CD8-positive, alpha-beta memory T cell (primary cell): Measurements from ENCODE around the gene IDH3B. TPM values are rescaled to one million over a fixed set of nuclear protein-coding genes. Genes with fewer than 3 reads are reported as not detected.

Source experiments
- CTCF ChIA-PET: fragments of 350-600 bp; sonication (Branson Sonifier 250); formaldehyde crosslinking; loops from one replicate; lab custom pipeline; 2021; ENCODE audit warnings: antibody characterized with exemption; lab: Charles Lee
- POLR2A ChIA-PET: fragments of 350-600 bp; sonication (Branson Sonifier 250); formaldehyde crosslinking; loops from one replicate; lab custom pipeline; 2021; ENCODE audit warnings: antibody characterized with exemption; lab: Charles Lee
- DNase-seq, 5 donors: peaks; one replicate each; pipeline versions ENCODE4 v3.0.0 to v3.0.0-alpha.2; 2020 to 2022; ENCODE audit warnings: mixed read lengths in 1 of 5
- H3K27ac ChIP-seq: one replicate; pipeline ENCODE4 v1.7.0; 2013; ENCODE audit warnings: low read depth, mild to moderate bottlenecking, low read length, moderate library complexity
- H3K27me3 ChIP-seq: 2 replicates; pipeline ENCODE4 v1.7.0; 2013; ENCODE audit warnings: low read length, mild to moderate bottlenecking; ENCODE audit not compliant: insufficient read depth, poor library complexity, severe bottlenecking
- H3K36me3 ChIP-seq: 2 replicates; pipeline ENCODE4 v1.7.0; 2013; ENCODE audit warnings: mild to moderate bottlenecking, low read length, moderate library complexity; ENCODE audit not compliant: insufficient read depth
- H3K4me1 ChIP-seq: 2 replicates; pipeline ENCODE4 v1.7.0; 2013; ENCODE audit warnings: mild to moderate bottlenecking, low read length, moderate library complexity; ENCODE audit not compliant: insufficient read depth
- H3K4me3 ChIP-seq: 2 replicates; pipeline ENCODE4 v1.7.0; 2013; ENCODE audit warnings: mild to moderate bottlenecking, low read length
- H3K9me3 ChIP-seq: 2 replicates; pipeline ENCODE4 v1.7.0; 2013; ENCODE audit warnings: mild to moderate bottlenecking, low read length
- H3K27ac Mint-ChIP-seq, 8 donors: one replicate each; pipeline ENCODE4 v1.8.0; 2020 to 2021; ENCODE audit warnings: mixed read lengths in 8 of 8, mild to moderate bottlenecking in 6 of 8, inconsistent platforms in 3 of 8, moderate library complexity in 3 of 8
- H3K27me3 Mint-ChIP-seq, 2 donors: one replicate each; pipeline ENCODE4 v1.8.0; 2020 to 2021; ENCODE audit warnings: mixed read lengths in 2 of 2, mild to moderate bottlenecking in 1 of 2, moderate library complexity in 1 of 2
- H3K36me3 Mint-ChIP-seq, 3 donors: one replicate each; pipeline ENCODE4 v1.8.0; 2020 to 2021; ENCODE audit warnings: mixed read lengths in 3 of 3, inconsistent platforms in 1 of 3, mild to moderate bottlenecking in 1 of 3
- H3K4me1 Mint-ChIP-seq, 3 donors: one replicate each; pipeline ENCODE4 v1.8.0; 2020 to 2021; ENCODE audit warnings: mixed read lengths in 3 of 3, inconsistent platforms in 1 of 3, mild to moderate bottlenecking in 1 of 3
- H3K4me3 Mint-ChIP-seq, 7 donors: one replicate each; pipeline ENCODE4 v1.8.0; 2020 to 2021; ENCODE audit warnings: mixed read lengths in 7 of 7, mild to moderate bottlenecking in 6 of 7, moderate library complexity in 4 of 7, inconsistent platforms in 2 of 7
- H3K9me3 Mint-ChIP-seq, 5 donors: one replicate each; pipeline ENCODE4 v1.8.0; 2020 to 2022; ENCODE audit warnings: mixed read lengths in 5 of 5, mild to moderate bottlenecking in 3 of 5, moderate library complexity in 2 of 5, inconsistent platforms in 1 of 5
- polyA plus RNA-seq: library from polyadenylated mRNA; unstranded; fragments of 300-500 nt; fragmentation: Illumina TruSeq; gene quantifications from one replicate; pipeline ENCODE4 v1.2.3, GENCODE V29; 2021
- total RNA-seq, 2 experiments: library from RNA; stranded (reverse); gene quantifications; one replicate each; pipeline ENCODE4 v1.2.3, GENCODE V29; 2021

The IDH3B gene
- total and polyA plus RNA-seq, 3 experiments from 2014 or later, result 107 to 145 (median 138) TPM

- Histone ChIP-seq H3K9me3 (no peaks in the 10 kb centered on the region), H3K4me1 (no peaks in the 10 kb centered on the region), H3K27ac (no peak overlapping the region), H3K36me3 (no peaks in the 10 kb centered on the region), H3K27me3 (no peaks in the 10 kb centered on the region), H3K4me3 (no peak overlapping the region)
- no peak overlapping the region for H3K4me3 Mint-ChIP-seq
- peaks cover 0 to 3% (median 0%) of the 10 kb centered on the region in 3 donors for H3K36me3 Mint-ChIP-seq
- H3K27ac Mint-ChIP-seq, result no peak overlapping the region
- peaks cover 0 to 6% (median 0%) of the 10 kb centered on the region in 5 donors for H3K9me3 Mint-ChIP-seq
- ChIA-PET POLR2A (no interaction called here), CTCF (no interaction called here)
- H3K27me3 Mint-ChIP-seq, result peaks cover 14 to 44% of the 10 kb centered on the region in 2 donors
- DNase-seq, result no peak
- no peaks in the 10 kb centered on the region for H3K4me1 Mint-ChIP-seq
Measured at GRCh38 chr20:2619337-2619736, 44.7 kb downstream of the IDH3B start.

GRCh38 chr20:2618815-2619214 lies 45.2 kb downstream of the IDH3B start:
- POLR2A ChIA-PET, result no interaction called here
- H3K4me3 ChIP-seq, result no peak overlapping the region
- peaks cover 0 to 6% (median 0%) of the 10 kb centered on the region in 5 donors for H3K9me3 Mint-ChIP-seq
- H3K4me1 ChIP-seq, result no peaks in the 10 kb centered on the region
- H3K27me3 ChIP-seq, result no peaks in the 10 kb centered on the region
- peaks cover 0 to 3% (median 0%) of the 10 kb centered on the region in 3 donors for H3K36me3 Mint-ChIP-seq
- peaks cover 14 to 44% of the 10 kb centered on the region in 2 donors for H3K27me3 Mint-ChIP-seq
- CTCF ChIA-PET, result no interaction called here
- DNase-seq, result no peak
- H3K27ac ChIP-seq, result no peak overlapping the region
- no peaks in the 10 kb centered on the region for H3K4me1 Mint-ChIP-seq
- no peaks in the 10 kb centered on the region for H3K36me3 ChIP-seq
- no peaks in the 10 kb centered on the region for H3K9me3 ChIP-seq
- H3K4me3 Mint-ChIP-seq, result no peak overlapping the region
- H3K27ac Mint-ChIP-seq, result no peak overlapping the region

- H3K4me1 ChIP-seq, result no peaks in the 10 kb centered on the region
- Mint-ChIP-seq H3K4me3 (no peak overlapping the region), H3K27me3 (peaks cover 17 to 51% of the 10 kb centered on the region in 2 donors), H3K4me1 (no peaks in the 10 kb centered on the region), H3K36me3 (peaks cover 0 to 5% (median 3%) of the 10 kb centered on the region in 3 donors), H3K27ac (no peak overlapping the region), H3K9me3 (peaks cover 0 to 6% (median 0%) of the 10 kb centered on the region in 5 donors)
- no peaks in the 10 kb centered on the region for H3K9me3 ChIP-seq
- H3K27ac ChIP-seq, result no peak overlapping the region
- no peaks in the 10 kb centered on the region for H3K27me3 ChIP-seq
- ChIA-PET CTCF (no interaction called here), POLR2A (no interaction called here)
- no peaks in the 10 kb centered on the region for H3K36me3 ChIP-seq
- DNase-seq, result no peak
- no peak overlapping the region for H3K4me3 ChIP-seq
Measured at GRCh38 chr20:2617099-2617714, 46.8 kb downstream of the IDH3B start.

- H3K27ac ChIP-seq, result no peak overlapping the region
- H3K4me3 Mint-ChIP-seq, result no peak overlapping the region
- no peaks in the 10 kb centered on the region for H3K9me3 ChIP-seq
- CTCF ChIA-PET, result no interaction called here
- no peaks in the 10 kb centered on the region for H3K4me1 Mint-ChIP-seq
- POLR2A ChIA-PET, result no interaction called here
- peaks cover 0 to 5% (median 3%) of the 10 kb centered on the region in 3 donors for H3K36me3 Mint-ChIP-seq
- H3K27ac Mint-ChIP-seq, result no peak overlapping the region
- H3K9me3 Mint-ChIP-seq, result peaks cover 0 to 6% (median 0%) of the 10 kb centered on the region in 5 donors
- no peak for DNase-seq
- H3K27me3 ChIP-seq, result no peaks in the 10 kb centered on the region
- peaks cover 19 to 51% of the 10 kb centered on the region in 2 donors for H3K27me3 Mint-ChIP-seq
- H3K4me1 ChIP-seq, result no peaks in the 10 kb centered on the region
- no peak overlapping the region for H3K4me3 ChIP-seq
- H3K36me3 ChIP-seq, result no peaks in the 10 kb centered on the region
Measured at GRCh38 chr20:2616634-2617033, 47.4 kb downstream of the IDH3B start.

GRCh38 chr20:2612073-2612472 lies 51.9 kb downstream of the IDH3B start:
- Histone ChIP-seq H3K27me3 (no peaks in the 10 kb centered on the region), H3K36me3 (no peaks in the 10 kb centered on the region), H3K9me3 (no peaks in the 10 kb centered on the region), H3K27ac (no peak overlapping the region), H3K4me3 (no peak overlapping the region), H3K4me1 (no peaks in the 10 kb centered on the region)
- no peak overlapping the region for H3K27ac Mint-ChIP-seq
- peaks cover 0 to 1% (median 0%) of the 10 kb centered on the region in 3 donors for H3K4me1 Mint-ChIP-seq
- ChIA-PET CTCF (no interaction called here), POLR2A (no interaction called here)
- no peak overlapping the region for H3K4me3 Mint-ChIP-seq
- peaks cover 5 to 8% (median 7%) of the 10 kb centered on the region in 5 donors for H3K9me3 Mint-ChIP-seq
- DNase-seq, result no peak
- peaks cover 32 to 49% of the 10 kb centered on the region in 2 donors for H3K27me3 Mint-ChIP-seq
- peaks cover 0 to 15% (median 0%) of the 10 kb centered on the region in 3 donors for H3K36me3 Mint-ChIP-seq

GRCh38 chr20:2610941-2611720 lies 52.9 kb downstream of the IDH3B start:
- Histone ChIP-seq H3K36me3 (no peaks in the 10 kb centered on the region), H3K4me1 (no peaks in the 10 kb centered on the region), H3K4me3 (no peak overlapping the region), H3K27me3 (no peaks in the 10 kb centered on the region), H3K9me3 (no peaks in the 10 kb centered on the region), H3K27ac (no peak overlapping the region)
- Mint-ChIP-seq H3K9me3 (peaks cover 6 to 16% (median 12%) of the 10 kb centered on the region in 5 donors), H3K27ac (no peak overlapping the region), H3K4me3 (no peak overlapping the region), H3K27me3 (peaks cover 32 to 44% of the 10 kb centered on the region in 2 donors), H3K36me3 (peaks cover 0 to 16% (median 0%) of the 10 kb centered on the region in 3 donors), H3K4me1 (peaks cover 0 to 1% (median 0%) of the 10 kb centered on the region in 3 donors)
- DNase-seq, result no peak
- ChIA-PET POLR2A (no interaction called here), CTCF (no interaction called here)

- no peak overlapping the region for H3K27ac Mint-ChIP-seq
- ChIA-PET POLR2A (no interaction called here), CTCF (no interaction called here)
- H3K4me3 ChIP-seq, result no peak overlapping the region
- H3K4me3 Mint-ChIP-seq, result no peak overlapping the region
- H3K9me3 Mint-ChIP-seq, result peaks cover 6 to 23% (median 16%) of the 10 kb centered on the region in 5 donors
- H3K27me3 Mint-ChIP-seq, result peaks cover 31 to 39% of the 10 kb centered on the region in 2 donors
- H3K27ac ChIP-seq, result no peak overlapping the region
- no peaks in the 10 kb centered on the region for H3K27me3 ChIP-seq
- H3K4me1 ChIP-seq, result no peaks in the 10 kb centered on the region
- no peak for DNase-seq
- H3K36me3 ChIP-seq, result no peaks in the 10 kb centered on the region
- H3K9me3 ChIP-seq, result no peaks in the 10 kb centered on the region
- peaks cover 0 to 16% (median 0%) of the 10 kb centered on the region in 3 donors for H3K36me3 Mint-ChIP-seq
- H3K4me1 Mint-ChIP-seq, result peaks cover 0 to 1% (median 0%) of the 10 kb centered on the region in 3 donors
Measured at GRCh38 chr20:2610326-2610725, 53.7 kb downstream of the IDH3B start.
